SK-N-SH treated with all-trans-retinoic acid at 6 μM for 48 hours (cell line): ENCODE data around the gene STEAP2.

Experiments used
- ATAC-seq: fragments of 200-7000 bp; cut with Tn5 transposase; 3 replicates; pipeline ENCODE4 v1.9.1; 2020; ENCODE audit warnings: mild to moderate bottlenecking, moderate library complexity
- ARNTL ChIP-seq: fragments of 450-650 bp; formaldehyde crosslinking; IDR thresholded peaks from 2 replicates; pipeline ENCODE4 v1.5.0; 2020; ENCODE audit warnings: low read depth, mild to moderate bottlenecking, moderate library complexity, borderline replicate concordance
- BACH2 ChIP-seq: fragments of 250-450 bp; sonication (Bioruptor Pico); IDR thresholded peaks from 2 replicates; pipeline ENCODE4 v1.9.0; 2021; ENCODE audit warnings: mild to moderate bottlenecking, borderline replicate concordance
- CSDC2 ChIP-seq: fragments of 250-450 bp; sonication (Bioruptor Pico); IDR thresholded peaks from 2 replicates; pipeline ENCODE4 v1.5.0; 2020; ENCODE audit warnings: mild to moderate bottlenecking, moderate library complexity
- ESRRG ChIP-seq: fragments of 250-450 bp; sonication (Bioruptor Pico); IDR thresholded peaks from 2 replicates; pipeline ENCODE4 v1.6.1; 2021; ENCODE audit warnings: mild to moderate bottlenecking
- GLIS3 ChIP-seq: fragments of 250-450 bp; sonication (Bioruptor Pico); IDR thresholded peaks from 2 replicates; pipeline ENCODE4 v1.5.0; 2020; ENCODE audit warnings: mild to moderate bottlenecking, moderate library complexity
- ISL1 ChIP-seq: fragments of 250-450 bp; sonication (Bioruptor Pico); IDR thresholded peaks from 2 replicates; pipeline ENCODE4 v2.1.2; 2022; ENCODE audit warnings: mild to moderate bottlenecking, moderate library complexity
- OSR1 ChIP-seq: fragments of 250-450 bp; sonication (Bioruptor Pico); IDR thresholded peaks from 2 replicates; pipeline ENCODE4 v1.8.0; 2022; ENCODE audit warnings: moderate library complexity, mild to moderate bottlenecking, inconsistent platforms
- PPARA ChIP-seq: fragments of 250-450 bp; sonication (Bioruptor Pico); IDR thresholded peaks from 2 replicates; pipeline ENCODE4 v1.5.0; 2020; ENCODE audit warnings: mild to moderate bottlenecking, borderline replicate concordance
- RARB ChIP-seq: fragments of 250-450 bp; sonication (Bioruptor Pico); IDR thresholded peaks from 2 replicates; pipeline ENCODE4 v1.8.0; 2021; ENCODE audit warnings: mild to moderate bottlenecking, moderate library complexity
- SNAI2 ChIP-seq: fragments of 250-450 bp; sonication (Bioruptor Pico); IDR thresholded peaks from 2 replicates; pipeline ENCODE4 v1.5.0; 2020; ENCODE audit warnings: mild to moderate bottlenecking, moderate library complexity
- TCF4 ChIP-seq: fragments of 250-450 bp; sonication (Bioruptor Pico); IDR thresholded peaks from 2 replicates; pipeline ENCODE4 v1.8.0; 2021; ENCODE audit warnings: mild to moderate bottlenecking, moderate library complexity, borderline replicate concordance
- TOX ChIP-seq: fragments of 250-450 bp; sonication (Bioruptor Pico); IDR thresholded peaks from 2 replicates; pipeline ENCODE4 v1.8.0; 2021; ENCODE audit warnings: mild to moderate bottlenecking, moderate library complexity, borderline replicate concordance
- ZFP30 ChIP-seq: fragments of 450-650 bp; formaldehyde crosslinking; IDR thresholded peaks from 2 replicates; pipeline ENCODE4 v1.5.0; 2022; ENCODE audit warnings: mild to moderate bottlenecking, moderate library complexity
- ZNF565 ChIP-seq: fragments of 450-650 bp; formaldehyde crosslinking; conservative IDR thresholded peaks from 2 replicates; pipeline ENCODE4 v1.5.0; 2020; ENCODE audit warnings: low read depth, mild to moderate bottlenecking, moderate library complexity
- ZNF70 ChIP-seq: fragments of 450-650 bp; formaldehyde crosslinking; IDR thresholded peaks from 2 replicates; pipeline ENCODE4 v1.5.0; 2020; ENCODE audit warnings: mild to moderate bottlenecking, moderate library complexity
- ZNF8 ChIP-seq: fragments of 450-650 bp; formaldehyde crosslinking; IDR thresholded peaks from 2 replicates; pipeline ENCODE4 v1.5.0; 2020; ENCODE audit warnings: mild to moderate bottlenecking, moderate library complexity
- TF ChIP-seq, protein P1 (sequence below): fragments of 250-450 bp; sonication (Bioruptor Pico); IDR thresholded peaks from 2 replicates; pipeline ENCODE4 v1.5.0; 2020; ENCODE audit warnings: mild to moderate bottlenecking, moderate library complexity
- TF ChIP-seq, protein P2 (sequence below): fragments of 250-450 bp; sonication (Bioruptor Pico); IDR thresholded peaks from 2 replicates; pipeline ENCODE4 v1.5.1; 2020; ENCODE audit warnings: low read depth, mild to moderate bottlenecking, moderate library complexity
- TF ChIP-seq, protein P3 (sequence below): fragments of 250-450 bp; sonication (Bioruptor Pico); IDR thresholded peaks from 2 replicates; pipeline ENCODE4 v1.8.0; 2020; ENCODE audit warnings: mild to moderate bottlenecking, moderate library complexity, borderline replicate concordance
- TF ChIP-seq, protein P4 (sequence below): fragments of 250-450 bp; sonication (Bioruptor Pico); IDR thresholded peaks from 2 replicates; pipeline ENCODE4 v1.5.1; 2021; ENCODE audit warnings: mild to moderate bottlenecking, moderate library complexity

The STEAP2 gene

DNA sequence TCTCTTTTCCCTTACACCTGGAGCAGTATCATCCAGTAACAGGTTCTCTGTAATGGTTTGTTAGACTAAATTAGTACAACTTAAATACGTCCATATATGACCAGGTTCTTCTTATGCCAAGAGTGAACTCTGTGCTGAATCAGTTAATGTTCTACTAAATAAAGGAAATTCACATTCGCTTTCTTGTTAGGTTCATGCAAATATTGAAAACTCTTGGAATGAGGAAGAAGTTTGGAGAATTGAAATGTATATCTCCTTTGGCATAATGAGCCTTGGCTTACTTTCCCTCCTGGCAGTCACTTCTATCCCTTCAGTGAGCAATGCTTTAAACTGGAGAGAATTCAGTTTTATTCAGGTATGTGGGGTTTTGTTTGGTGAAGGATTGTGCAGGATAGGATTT, 18.1 kb downstream of the STEAP2 start (continued):
- TF ChIP-seq, protein P1, sequence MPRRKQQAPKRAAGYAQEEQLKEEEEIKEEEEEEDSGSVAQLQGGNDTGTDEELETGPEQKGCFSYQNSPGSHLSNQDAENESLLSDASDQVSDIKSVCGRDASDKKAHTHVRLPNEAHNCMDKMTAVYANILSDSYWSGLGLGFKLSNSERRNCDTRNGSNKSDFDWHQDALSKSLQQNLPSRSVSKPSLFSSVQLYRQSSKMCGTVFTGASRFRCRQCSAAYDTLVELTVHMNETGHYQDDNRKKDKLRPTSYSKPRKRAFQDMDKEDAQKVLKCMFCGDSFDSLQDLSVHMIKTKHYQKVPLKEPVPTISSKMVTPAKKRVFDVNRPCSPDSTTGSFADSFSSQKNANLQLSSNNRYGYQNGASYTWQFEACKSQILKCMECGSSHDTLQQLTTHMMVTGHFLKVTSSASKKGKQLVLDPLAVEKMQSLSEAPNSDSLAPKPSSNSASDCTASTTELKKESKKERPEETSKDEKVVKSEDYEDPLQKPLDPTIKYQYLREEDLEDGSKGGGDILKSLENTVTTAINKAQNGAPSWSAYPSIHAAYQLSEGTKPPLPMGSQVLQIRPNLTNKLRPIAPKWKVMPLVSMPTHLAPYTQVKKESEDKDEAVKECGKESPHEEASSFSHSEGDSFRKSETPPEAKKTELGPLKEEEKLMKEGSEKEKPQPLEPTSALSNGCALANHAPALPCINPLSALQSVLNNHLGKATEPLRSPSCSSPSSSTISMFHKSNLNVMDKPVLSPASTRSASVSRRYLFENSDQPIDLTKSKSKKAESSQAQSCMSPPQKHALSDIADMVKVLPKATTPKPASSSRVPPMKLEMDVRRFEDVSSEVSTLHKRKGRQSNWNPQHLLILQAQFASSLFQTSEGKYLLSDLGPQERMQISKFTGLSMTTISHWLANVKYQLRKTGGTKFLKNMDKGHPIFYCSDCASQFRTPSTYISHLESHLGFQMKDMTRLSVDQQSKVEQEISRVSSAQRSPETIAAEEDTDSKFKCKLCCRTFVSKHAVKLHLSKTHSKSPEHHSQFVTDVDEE (CRISPR knock-in tag): no peak
- TF ChIP-seq BACH2 (CRISPR knock-in tag) (no peak), ZFP30 (CRISPR knock-in tag) (no peak)

DNA sequence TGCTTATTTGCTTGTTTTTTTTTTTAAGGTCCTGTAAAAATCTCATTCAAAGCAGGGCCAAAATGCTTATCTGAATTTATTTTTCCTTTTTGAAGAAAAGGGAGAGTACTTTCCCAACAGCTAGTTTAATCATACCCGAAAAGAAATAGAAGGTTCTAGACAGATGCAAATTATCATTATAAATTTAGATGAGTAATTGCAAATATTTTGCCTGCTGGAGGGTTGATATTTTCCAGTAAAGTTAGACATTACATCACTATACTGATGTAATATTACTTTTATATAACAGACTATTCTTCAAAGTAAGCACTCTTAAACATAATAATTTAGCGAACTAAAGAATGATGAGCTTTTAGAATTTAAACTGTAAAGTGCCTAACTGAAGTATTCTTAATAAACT, 19.3 kb downstream of the STEAP2 start:
- TF ChIP-seq PPARA (CRISPR knock-in tag): no peak
- TF ChIP-seq TCF4 (CRISPR knock-in tag): no peak
- no peak for TF ChIP-seq ISL1
- no peak for TF ChIP-seq RARB (CRISPR knock-in tag)
- no peak for TF ChIP-seq ZNF565 (CRISPR knock-in tag)
- no peak for TF ChIP-seq ZFP30 (CRISPR knock-in tag)
- no peak for TF ChIP-seq ARNTL (CRISPR knock-in tag)
- TF ChIP-seq ZNF70 (CRISPR knock-in tag): no peak
- TF ChIP-seq, protein P2, sequence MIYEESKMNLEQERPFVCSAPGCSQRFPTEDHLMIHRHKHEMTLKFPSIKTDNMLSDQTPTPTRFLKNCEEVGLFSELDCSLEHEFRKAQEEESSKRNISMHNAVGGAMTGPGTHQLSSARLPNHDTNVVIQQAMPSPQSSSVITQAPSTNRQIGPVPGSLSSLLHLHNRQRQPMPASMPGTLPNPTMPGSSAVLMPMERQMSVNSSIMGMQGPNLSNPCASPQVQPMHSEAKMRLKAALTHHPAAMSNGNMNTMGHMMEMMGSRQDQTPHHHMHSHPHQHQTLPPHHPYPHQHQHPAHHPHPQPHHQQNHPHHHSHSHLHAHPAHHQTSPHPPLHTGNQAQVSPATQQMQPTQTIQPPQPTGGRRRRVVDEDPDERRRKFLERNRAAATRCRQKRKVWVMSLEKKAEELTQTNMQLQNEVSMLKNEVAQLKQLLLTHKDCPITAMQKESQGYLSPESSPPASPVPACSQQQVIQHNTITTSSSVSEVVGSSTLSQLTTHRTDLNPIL (CRISPR knock-in tag): no peak
- TF ChIP-seq, protein P1 (CRISPR knock-in tag): no peak
- no peak for TF ChIP-seq ZNF8 (CRISPR knock-in tag)
- TF ChIP-seq, protein P3, sequence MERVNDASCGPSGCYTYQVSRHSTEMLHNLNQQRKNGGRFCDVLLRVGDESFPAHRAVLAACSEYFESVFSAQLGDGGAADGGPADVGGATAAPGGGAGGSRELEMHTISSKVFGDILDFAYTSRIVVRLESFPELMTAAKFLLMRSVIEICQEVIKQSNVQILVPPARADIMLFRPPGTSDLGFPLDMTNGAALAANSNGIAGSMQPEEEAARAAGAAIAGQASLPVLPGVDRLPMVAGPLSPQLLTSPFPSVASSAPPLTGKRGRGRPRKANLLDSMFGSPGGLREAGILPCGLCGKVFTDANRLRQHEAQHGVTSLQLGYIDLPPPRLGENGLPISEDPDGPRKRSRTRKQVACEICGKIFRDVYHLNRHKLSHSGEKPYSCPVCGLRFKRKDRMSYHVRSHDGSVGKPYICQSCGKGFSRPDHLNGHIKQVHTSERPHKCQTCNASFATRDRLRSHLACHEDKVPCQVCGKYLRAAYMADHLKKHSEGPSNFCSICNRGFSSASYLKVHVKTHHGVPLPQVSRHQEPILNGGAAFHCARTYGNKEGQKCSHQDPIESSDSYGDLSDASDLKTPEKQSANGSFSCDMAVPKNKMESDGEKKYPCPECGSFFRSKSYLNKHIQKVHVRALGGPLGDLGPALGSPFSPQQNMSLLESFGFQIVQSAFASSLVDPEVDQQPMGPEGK (CRISPR knock-in tag): no peak
- no peak for TF ChIP-seq TOX (CRISPR knock-in tag)
- TF ChIP-seq OSR1 (CRISPR knock-in tag): no peak
- TF ChIP-seq CSDC2 (CRISPR knock-in tag): no peak
- TF ChIP-seq, protein P4, sequence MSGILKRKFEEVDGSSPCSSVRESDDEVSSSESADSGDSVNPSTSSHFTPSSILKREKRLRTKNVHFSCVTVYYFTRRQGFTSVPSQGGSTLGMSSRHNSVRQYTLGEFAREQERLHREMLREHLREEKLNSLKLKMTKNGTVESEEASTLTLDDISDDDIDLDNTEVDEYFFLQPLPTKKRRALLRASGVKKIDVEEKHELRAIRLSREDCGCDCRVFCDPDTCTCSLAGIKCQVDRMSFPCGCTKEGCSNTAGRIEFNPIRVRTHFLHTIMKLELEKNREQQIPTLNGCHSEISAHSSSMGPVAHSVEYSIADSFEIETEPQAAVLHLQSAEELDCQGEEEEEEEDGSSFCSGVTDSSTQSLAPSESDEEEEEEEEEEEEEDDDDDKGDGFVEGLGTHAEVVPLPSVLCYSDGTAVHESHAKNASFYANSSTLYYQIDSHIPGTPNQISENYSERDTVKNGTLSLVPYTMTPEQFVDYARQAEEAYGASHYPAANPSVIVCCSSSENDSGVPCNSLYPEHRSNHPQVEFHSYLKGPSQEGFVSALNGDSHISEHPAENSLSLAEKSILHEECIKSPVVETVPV (CRISPR knock-in tag): no peak
- TF ChIP-seq BACH2 (CRISPR knock-in tag): no peak
- no peak for TF ChIP-seq GLIS3 (CRISPR knock-in tag)
- ATAC-seq: no peak

DNA sequence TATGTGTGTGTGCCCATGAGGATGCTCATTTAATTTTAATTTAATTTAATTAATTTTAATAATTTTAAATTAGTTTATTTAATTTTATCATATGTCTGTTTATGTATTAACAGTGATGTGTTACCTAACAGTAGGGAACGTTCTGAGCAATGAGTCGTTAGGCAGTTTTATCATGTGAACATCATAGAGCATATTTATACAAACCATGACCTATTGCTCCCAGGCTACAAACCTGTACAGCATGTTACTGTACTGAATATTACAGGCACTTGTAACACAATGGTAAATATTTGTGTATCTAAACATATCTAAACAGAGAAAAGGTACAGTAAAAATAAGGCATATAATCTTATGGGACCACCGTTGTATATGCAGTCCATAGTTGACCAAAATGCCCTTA, 19.8 kb downstream of the STEAP2 start:
- no peak for ATAC-seq
- TF ChIP-seq, protein P1 (CRISPR knock-in tag): no peak
- TF ChIP-seq ZFP30 (CRISPR knock-in tag) (no peak), TCF4 (CRISPR knock-in tag) (no peak), OSR1 (CRISPR knock-in tag) (no peak), PPARA (CRISPR knock-in tag) (no peak), ARNTL (CRISPR knock-in tag) (no peak), GLIS3 (CRISPR knock-in tag) (no peak), ZNF70 (CRISPR knock-in tag) (no peak), SNAI2 (CRISPR knock-in tag) (no peak), ESRRG (CRISPR knock-in tag) (no peak), ZNF8 (CRISPR knock-in tag) (no peak), ISL1 (no peak), BACH2 (CRISPR knock-in tag) (no peak)
- TF ChIP-seq, protein P3 (CRISPR knock-in tag): no peak
